GM18505 (cell line): ENCODE measurements around the gene ROBO1.

ENCODE experiments used
- ATAC-seq: cut with Tn5 transposase; IDR thresholded peaks from one replicate; pipeline ENCODE4 v1.9.1; 2021; ENCODE audit not compliant: unreplicated experiment
- POLR2A ChIP-seq: IDR thresholded peaks from 4 replicates; pipeline ENCODE4 v1.6.1; 2011; ENCODE audit warnings: borderline replicate concordance; ENCODE audit not compliant: insufficient read depth, insufficient read length; ENCODE audit errors: extremely low read depth

The ROBO1 gene

DNA sequence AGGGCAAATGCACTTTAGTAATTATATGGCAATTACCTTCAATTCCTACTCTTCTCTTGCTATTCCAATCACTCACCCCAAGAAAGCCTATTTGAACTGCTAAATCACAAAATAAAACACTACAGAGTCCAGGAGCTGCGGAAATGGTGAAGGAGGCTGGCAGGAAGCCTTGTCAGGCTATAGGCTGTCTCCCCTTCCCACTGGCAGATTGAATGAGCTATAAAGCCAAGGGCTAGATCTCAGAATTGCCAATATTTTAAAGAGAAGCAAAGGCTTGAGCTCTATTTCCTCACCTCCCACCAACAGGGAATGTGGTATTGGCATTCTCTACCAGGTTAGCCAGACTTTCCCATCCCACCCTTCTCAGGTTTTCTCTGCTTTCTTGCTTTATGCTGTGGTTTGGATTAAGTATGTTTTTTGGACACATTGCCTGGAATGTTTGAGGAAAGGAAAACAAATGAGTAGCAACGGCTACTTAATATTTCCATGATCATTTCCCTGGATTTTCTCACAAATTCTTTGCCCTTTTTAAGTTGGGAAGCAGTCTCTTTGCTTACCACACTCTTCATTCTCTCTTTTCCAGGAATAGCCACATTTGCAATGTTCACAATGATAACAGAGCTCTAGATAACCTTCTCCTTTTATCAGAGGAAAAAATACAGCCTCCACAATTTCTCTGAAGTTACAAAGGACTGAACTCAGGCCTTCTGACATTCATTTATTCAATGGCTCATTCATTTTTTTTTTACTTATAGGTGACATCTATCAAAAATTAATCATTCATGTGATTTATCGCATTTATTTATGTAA is 1125.4 kb downstream of the ROBO1 start:
- ATAC-seq: no peak
- TF ChIP-seq POLR2A: no peak

GRCh38 chr3:78641703-78642102 is 1126.1 kb downstream of the ROBO1 start:
- TF ChIP-seq POLR2A: no peak
- ATAC-seq: no peak

DNA sequence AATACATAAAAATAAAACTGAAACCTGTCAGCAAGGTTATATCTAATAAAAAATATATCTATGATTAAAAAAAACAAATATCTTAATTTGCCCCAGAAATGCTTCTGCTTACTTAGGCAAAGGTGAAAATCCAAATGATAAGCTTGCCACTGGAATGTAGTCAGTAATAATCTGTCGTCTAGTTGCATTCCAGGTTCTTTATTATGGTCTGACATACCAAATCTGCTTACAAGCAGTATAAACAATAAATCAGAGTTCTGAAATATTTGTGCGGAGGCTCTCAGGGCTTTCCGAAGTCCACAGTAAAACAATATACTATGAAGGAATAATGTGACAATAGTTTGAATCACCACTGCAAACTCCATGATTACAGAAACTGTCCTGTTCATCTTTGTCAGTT is 1133.5 kb downstream of the ROBO1 start:
- TF ChIP-seq POLR2A: no peak
- ATAC-seq: no peak

- TF ChIP-seq POLR2A: no peak
- no peak for ATAC-seq
These were observed 1134.2 kb downstream of the ROBO1 start for GRCh38 chr3:78633626-78634025.

- no peak for ATAC-seq
- no peak for TF ChIP-seq POLR2A
These were observed 1134.8 kb downstream of the ROBO1 start for GRCh38 chr3:78632925-78633553.

DNA sequence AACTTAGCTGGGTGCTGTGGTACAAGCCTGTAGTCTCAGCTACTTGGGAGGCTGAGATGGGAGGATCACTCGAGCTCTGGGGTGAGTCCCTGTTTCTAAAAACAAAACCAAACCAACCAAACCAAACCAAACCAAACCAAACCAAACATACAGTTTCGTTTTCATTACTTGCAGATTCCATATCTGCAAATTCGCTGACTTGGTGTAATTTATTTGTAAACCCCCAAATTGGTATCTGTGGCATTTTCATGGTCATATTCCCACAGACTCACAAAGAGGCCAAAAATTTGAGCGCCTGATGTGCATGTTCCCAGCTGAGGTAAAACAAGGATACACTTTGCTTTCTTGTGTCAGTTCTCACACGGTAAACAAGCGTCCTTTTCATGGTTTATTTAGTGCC is 1138.3 kb downstream of the ROBO1 start:
- no peak for ATAC-seq
- no peak for TF ChIP-seq POLR2A

DNA sequence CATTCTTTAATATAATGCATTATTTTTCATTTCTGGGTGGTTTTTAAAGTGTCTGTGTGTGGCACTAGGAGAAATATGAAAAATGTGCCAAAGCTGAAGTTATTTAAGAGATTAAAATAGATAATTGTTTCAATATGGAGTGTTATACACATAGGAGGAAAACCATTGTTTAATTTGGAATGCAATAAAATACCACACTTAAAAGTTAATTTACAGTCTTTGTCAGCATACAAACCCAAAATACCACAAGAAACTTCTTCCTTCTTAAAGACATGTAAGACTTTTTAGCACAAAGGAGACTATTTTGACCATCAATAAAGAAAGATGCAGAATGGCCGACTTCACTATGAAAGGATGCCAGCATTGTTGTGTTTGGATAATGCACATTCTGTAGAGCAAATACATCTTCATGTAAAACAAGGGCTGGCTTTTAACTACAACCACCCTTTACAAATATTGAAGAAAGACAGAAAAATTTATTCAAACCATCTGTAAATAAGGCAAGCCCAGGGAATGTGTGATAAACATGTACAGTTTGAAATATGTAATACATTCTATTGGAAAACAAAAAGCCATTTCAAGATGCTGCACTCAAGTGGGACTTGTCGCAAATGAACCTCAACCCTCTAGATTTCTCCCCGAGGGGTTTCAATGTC is 1146.6 kb downstream of the ROBO1 start:
- TF ChIP-seq POLR2A: no peak
- no peak for ATAC-seq

DNA sequence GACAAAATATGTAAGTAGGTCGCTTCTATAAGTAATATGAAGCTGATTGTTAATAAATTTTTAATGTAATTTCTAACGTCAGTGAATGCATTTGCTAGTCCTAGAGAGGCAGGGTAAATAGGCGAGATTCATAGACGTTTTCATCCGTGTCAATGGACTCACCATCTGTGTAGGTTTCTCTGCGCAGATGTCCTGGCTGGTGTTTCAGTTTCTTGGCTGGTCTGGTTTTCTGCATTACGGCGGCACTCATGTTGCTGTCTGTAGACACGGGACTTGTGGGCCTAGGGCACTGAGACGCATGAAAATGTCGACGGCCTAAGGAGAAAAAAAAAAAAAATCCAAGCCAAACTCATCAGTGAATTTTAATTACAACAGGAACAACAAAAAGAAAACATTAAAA is 1153.3 kb downstream of the ROBO1 start:
- no peak for TF ChIP-seq POLR2A
- ATAC-seq: no peak

GRCh38 chr3:78613421-78613879 is 1154.3 kb downstream of the ROBO1 start:
- ATAC-seq: no peak
- no peak for TF ChIP-seq POLR2A

- no peak for ATAC-seq
- TF ChIP-seq POLR2A: no peak
These were observed 1156.5 kb downstream of the ROBO1 start for GRCh38 chr3:78611278-78611677.

GRCh38 chr3:78610462-78611125 is 1157.2 kb downstream of the ROBO1 start:
- no peak for TF ChIP-seq POLR2A
- ATAC-seq: no peak

DNA sequence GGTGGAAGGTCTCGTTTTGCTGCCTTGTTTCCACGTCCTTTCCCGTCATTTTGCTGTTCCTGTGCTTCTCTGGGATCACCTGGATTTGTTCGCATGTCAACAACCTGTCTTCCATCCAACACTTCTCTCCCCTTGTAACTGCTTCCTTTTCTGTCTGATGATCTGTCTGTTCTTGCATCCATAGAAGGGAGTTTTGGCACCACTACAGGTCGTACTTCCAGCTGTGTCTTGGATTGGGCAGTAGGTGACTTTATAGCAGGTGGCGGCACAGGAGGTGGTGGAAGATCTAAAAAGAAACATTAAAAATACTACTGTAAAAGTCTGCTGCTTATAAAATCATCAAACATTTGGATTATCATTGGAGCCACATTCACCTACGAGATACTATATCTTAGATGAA is 1161.0 kb downstream of the ROBO1 start:
- TF ChIP-seq POLR2A: no peak
- no peak for ATAC-seq

DNA sequence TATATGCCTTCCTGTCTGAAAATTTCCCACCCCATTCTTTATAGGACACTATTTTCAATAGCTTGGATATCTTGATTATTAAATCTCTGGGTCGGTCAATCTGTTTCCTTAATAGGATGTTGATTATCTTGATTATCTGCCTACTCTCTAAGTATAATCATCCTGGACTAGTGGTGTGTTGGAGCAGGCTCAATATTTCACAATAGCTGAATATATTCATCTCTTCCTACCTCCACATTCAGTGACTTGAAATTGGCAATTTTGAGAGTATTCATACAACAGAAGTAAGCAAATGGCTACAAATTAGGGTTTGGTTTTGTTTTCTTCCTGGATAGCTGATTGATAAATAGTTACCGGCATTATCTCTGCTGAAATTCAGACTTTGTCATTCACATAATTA is 1162.6 kb downstream of the ROBO1 start:
- TF ChIP-seq POLR2A: no peak
- no peak for ATAC-seq
